MCF 10A (cell line): ENCODE measurements around the gene POLR2F. TPM values are rescaled to one million over a fixed set of nuclear protein-coding genes. Genes with fewer than 3 reads are reported as not detected.

Source experiments
- BruUV-seq: library from RNA; stranded (reverse); fragments of 400-500 nt; replicated peaks from 2 replicates; lab custom pipeline; 2021; lab: Mats Ljungman, UMichigan
- CTCF ChIA-PET: fragments of 300-600 bp; sonication (Branson Sonifier 250); formaldehyde crosslinking; extraction: SDS; loops from one replicate; lab custom pipeline; 2021; ENCODE audit warnings: antibody characterized with exemption, inconsistent platforms; lab: Yijun Ruan, JAX
- POLR2A ChIA-PET: fragments of 300-600, 350-650 bp; sonication (Branson Sonifier 250); formaldehyde crosslinking; extraction: SDS; loops from one replicate; lab custom pipeline; 2020; ENCODE audit warnings: antibody characterized with exemption, inconsistent platforms; lab: Yijun Ruan, JAX
- DNase-seq: peaks from one replicate; pipeline ENCODE4 v3.0.0-alpha.2; 2018; ENCODE audit not compliant: unreplicated experiment
- H3K27ac Mint-ChIP-seq: one replicate; pipeline ENCODE4 v1.8.0; 2022; ENCODE audit warnings: mild to moderate bottlenecking, low read depth, mixed read lengths; ENCODE audit not compliant: unreplicated experiment
- H3K27me3 Mint-ChIP-seq: one replicate; pipeline ENCODE4 v1.8.0; 2022; ENCODE audit warnings: mixed read lengths; ENCODE audit not compliant: insufficient read depth, unreplicated experiment
- H3K36me3 Mint-ChIP-seq: one replicate; pipeline ENCODE4 v1.8.0; 2022; ENCODE audit warnings: mild to moderate bottlenecking, moderate library complexity, mixed read lengths; ENCODE audit not compliant: insufficient read depth, unreplicated experiment
- H3K4me1 Mint-ChIP-seq: one replicate; pipeline ENCODE4 v1.8.0; 2022; ENCODE audit warnings: mixed read lengths; ENCODE audit not compliant: insufficient read depth, unreplicated experiment
- H3K4me3 Mint-ChIP-seq: one replicate; pipeline ENCODE4 v1.8.0; 2022; ENCODE audit warnings: mild to moderate bottlenecking, moderate library complexity, mixed read lengths; ENCODE audit not compliant: unreplicated experiment
- H3K9me3 Mint-ChIP-seq: one replicate; pipeline ENCODE4 v1.8.0; 2022; ENCODE audit warnings: mixed read lengths; ENCODE audit not compliant: unreplicated experiment
- CTCF ChIP-seq: fragments of 200-600 bp; IDR thresholded peaks from one replicate; pipeline ENCODE4 v1.8.0; 2022; ENCODE audit warnings: antibody characterized with exemption, mild to moderate bottlenecking; ENCODE audit not compliant: unreplicated experiment
- intact Hi-C: fragments of 100-400 bp; cut with micrococcal nuclease; formaldehyde crosslinking; loops from 2 replicates; pipeline ENCODE4 v1.14.1; 2022
- total RNA-seq: library from RNA; stranded (reverse); gene quantifications from 2 replicates; pipeline ENCODE4 v1.2.3, GENCODE V29; 2022

Gene POLR2F
- total RNA-seq, 1 experiment from 2014 or later = 87.5 TPM

DNA sequence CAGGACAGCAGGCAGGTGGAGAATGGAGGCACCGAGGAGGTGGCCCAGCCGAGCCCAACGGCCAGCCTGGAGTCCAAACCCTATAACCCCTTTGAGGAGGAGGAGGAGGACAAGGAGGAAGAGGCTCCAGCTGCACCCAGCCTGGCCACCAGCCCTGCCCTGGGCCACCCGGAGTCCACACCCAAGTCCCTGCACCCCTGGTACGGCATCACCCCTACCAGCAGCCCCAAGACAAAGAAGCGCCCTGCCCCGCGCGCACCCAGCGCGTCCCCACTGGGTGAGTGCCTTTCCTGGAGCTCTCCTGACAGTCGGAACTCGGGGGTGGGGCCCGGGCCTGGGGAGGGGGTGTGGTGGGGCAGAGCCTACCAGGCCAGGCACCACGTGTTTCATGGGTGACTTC is 27.7 kb upstream of the POLR2F start:
- Mint-ChIP-seq H3K4me3 (no peak overlapping the region), H3K27ac (no peak overlapping the region), H3K9me3 (no peaks in the 10 kb centered on the region), H3K27me3 (no peaks in the 10 kb centered on the region), H3K4me1 (peaks cover 6% of the 10 kb centered on the region), H3K36me3 (peaks cover 79% of the 10 kb centered on the region)
- CTCF ChIA-PET = interaction anchor here (0.5 to 1.6 kb wide), 2 partner anchors 25 to 39 kb away, joined by 3 read pairs; no protein-coding TSS in a partner anchor
- intact Hi-C loops = no loop called here
- TF ChIP-seq CTCF = no peak
- DNase-seq = no peak
- POLR2A ChIA-PET = interaction anchor here (0.5 to 1.0 kb wide), 3 partner anchors 18 to 76 kb away, joined by 3 to 4 read pairs (median 3); partner anchors contain the start of gene EIF3L
- BruUV-seq = no TSS peak

- intact Hi-C loops = no loop called here
- no TSS peak for BruUV-seq
- no peak overlapping the region for H3K4me3 Mint-ChIP-seq
- H3K4me1 Mint-ChIP-seq = peaks cover 6% of the 10 kb centered on the region
- H3K27me3 Mint-ChIP-seq = no peaks in the 10 kb centered on the region
- peaks cover 79% of the 10 kb centered on the region for H3K36me3 Mint-ChIP-seq
- ChIA-PET POLR2A (interaction anchor here (0.6 to 1.0 kb wide), 3 partner anchors 17 to 28 kb away, joined by 3 read pairs; no protein-coding TSS in a partner anchor), CTCF (interaction anchor here (0.7 to 1.6 kb wide), 2 partner anchors 12 to 39 kb away, joined by 3 read pairs; no protein-coding TSS in a partner anchor)
- TF ChIP-seq CTCF = no peak
- no peaks in the 10 kb centered on the region for H3K9me3 Mint-ChIP-seq
- no peak overlapping the region for H3K27ac Mint-ChIP-seq
- no peak for DNase-seq
Measured at GRCh38 chr22:37926358-37926757, 27.1 kb upstream of the POLR2F start.

DNA sequence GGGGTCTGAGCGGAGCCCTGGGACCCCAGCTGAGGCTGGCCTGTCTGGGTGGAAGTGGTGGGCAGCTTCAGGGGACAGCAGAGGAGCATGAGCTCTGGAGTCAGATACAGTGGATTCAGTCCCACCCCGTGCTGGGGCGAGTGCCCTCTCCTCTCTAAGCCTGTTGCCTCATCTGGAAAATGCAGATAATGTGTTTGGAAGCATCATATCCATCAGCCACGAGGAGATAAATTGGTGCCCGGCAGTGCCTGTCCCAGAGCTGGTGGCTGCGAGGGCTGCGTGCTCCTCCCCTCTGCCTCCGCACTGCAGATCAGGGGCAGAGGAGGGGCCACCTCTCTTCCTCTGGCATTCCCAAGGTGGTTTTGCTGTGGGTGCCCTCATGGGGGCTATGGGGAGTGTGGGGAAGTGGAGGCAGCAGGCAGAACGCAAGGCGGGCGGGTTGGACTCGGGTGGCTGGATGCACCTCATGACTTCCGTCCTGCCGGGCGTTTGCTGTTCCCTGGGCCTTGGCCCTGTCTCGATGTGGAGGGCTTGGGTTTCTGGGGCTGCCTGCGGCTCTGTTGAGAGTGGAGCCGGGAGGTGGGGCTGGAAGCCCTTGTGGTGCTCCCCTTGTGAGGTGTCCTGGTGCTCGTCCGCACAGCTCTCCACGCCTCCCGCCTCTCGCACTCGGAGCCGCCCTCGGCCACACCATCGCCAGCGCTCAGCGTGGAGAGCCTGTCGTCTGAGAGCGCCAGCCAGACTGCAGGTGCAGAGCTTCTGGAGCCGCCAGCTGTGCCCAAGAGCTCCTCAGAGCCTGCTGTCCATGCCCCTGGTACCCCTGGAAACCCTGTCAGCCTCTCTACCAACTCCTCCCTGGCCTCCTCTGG is 26.5 kb upstream of the POLR2F start:
- POLR2A ChIA-PET = interaction anchor here (0.6 to 1.1 kb wide), 4 partner anchors 18 to 97 kb away, joined by 3 read pairs; no protein-coding TSS in a partner anchor
- TF ChIP-seq CTCF = no peak
- CTCF ChIA-PET = interaction anchor here (0.6 to 1.4 kb wide), 3 partner anchors 11 to 40 kb away, joined by 3 to 4 read pairs (median 4); no protein-coding TSS in a partner anchor
- H3K36me3 Mint-ChIP-seq = peaks cover 80% of the 10 kb centered on the region
- no peak overlapping the region for H3K27ac Mint-ChIP-seq
- H3K9me3 Mint-ChIP-seq = no peaks in the 10 kb centered on the region
- intact Hi-C loops = no loop called here
- H3K4me1 Mint-ChIP-seq = peaks cover 6% of the 10 kb centered on the region
- DNase-seq = no peak
- H3K4me3 Mint-ChIP-seq = no peak overlapping the region
- no peaks in the 10 kb centered on the region for H3K27me3 Mint-ChIP-seq
- no TSS peak for BruUV-seq

DNA sequence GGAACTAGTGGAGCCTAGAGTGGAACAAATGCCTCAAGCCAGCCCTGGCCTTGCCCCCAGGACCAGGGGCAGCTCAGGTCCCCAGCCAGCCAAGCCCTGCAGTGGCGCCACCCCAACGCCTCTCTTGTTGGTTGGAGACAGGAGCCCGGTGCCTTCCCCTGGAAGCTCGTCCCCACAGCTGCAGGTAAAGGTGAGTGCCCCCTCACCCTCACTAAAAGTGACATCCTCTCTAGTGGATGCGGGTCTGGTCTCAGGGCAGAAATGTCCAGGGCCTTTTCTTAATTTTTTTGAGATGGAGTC is 25.9 kb upstream of the POLR2F start:
- POLR2A ChIA-PET = interaction anchor here (1.1 kb wide), 1 partner anchor 97 kb away, joined by 3 read pairs; no protein-coding TSS in a partner anchor
- no peaks in the 10 kb centered on the region for H3K9me3 Mint-ChIP-seq
- no peak overlapping the region for H3K27ac Mint-ChIP-seq
- no TSS peak for BruUV-seq
- peaks cover 6% of the 10 kb centered on the region for H3K4me1 Mint-ChIP-seq
- TF ChIP-seq CTCF = no peak
- H3K4me3 Mint-ChIP-seq = no peak overlapping the region
- no peak for DNase-seq
- CTCF ChIA-PET = interaction anchor here (0.6 to 1.4 kb wide), 2 partner anchors 39 to 40 kb away, joined by 4 read pairs; no protein-coding TSS in a partner anchor
- peaks cover 84% of the 10 kb centered on the region for H3K36me3 Mint-ChIP-seq
- H3K27me3 Mint-ChIP-seq = no peaks in the 10 kb centered on the region
- intact Hi-C loops = no loop called here
